IMR-90 (cell line): ENCODE measurements around the gene FAM168B.

ENCODE experiments used
- CEBPB ChIP-seq: IDR thresholded peaks from 2 replicates; pipeline ENCODE4 v1.6.1; 2012; ENCODE audit warnings: low read depth, low read length, improper control_type of control experiment
- CHD1 ChIP-seq: IDR thresholded peaks from 2 replicates; pipeline ENCODE4 v1.6.1; 2012; ENCODE audit warnings: low read depth, low read length, improper control_type of control experiment
- CTCF ChIP-seq: conservative IDR thresholded peaks from 2 replicates; pipeline ENCODE4 v1.5.1; 2012; ENCODE audit warnings: mild to moderate bottlenecking, low read depth, low read length, improper control_type of control experiment
- MAFK ChIP-seq: IDR thresholded peaks from 2 replicates; pipeline ENCODE4 v1.6.1; 2012; ENCODE audit warnings: low read depth, low read length, improper control_type of control experiment
- MAZ ChIP-seq: IDR thresholded peaks from 2 replicates; pipeline ENCODE4 v1.6.1; 2012; ENCODE audit warnings: low read depth, mild to moderate bottlenecking, low read length, improper control_type of control experiment, moderate library complexity, borderline replicate concordance
- POLR2A ChIP-seq: IDR thresholded peaks from 2 replicates; pipeline ENCODE4 v1.6.1; 2012; ENCODE audit warnings: mild to moderate bottlenecking, low read depth, low read length
- RAD21 ChIP-seq: IDR thresholded peaks from 2 replicates; pipeline ENCODE4 v1.6.1; 2012; ENCODE audit warnings: low read length, improper control_type of control experiment
- USF2 ChIP-seq: fragments of 150-350 bp; IDR thresholded peaks from 2 replicates; pipeline ENCODE4 v1.6.1; 2017; ENCODE audit warnings: mild to moderate bottlenecking, antibody characterized with exemption, low read length, low read depth

- TF ChIP-seq CTCF (no peak), POLR2A (no peak), MAZ (no peak), RAD21 (no peak), USF2 (no peak), CHD1 (no peak), CEBPB (no peak), MAFK (no peak)
Measured at GRCh38 chr2:131067465-131068125, 25.7 kb downstream of the FAM168B start.
